PFSK-1 (cell line): Measurements from ENCODE around the gene GAS7.

Experiments
- FOXP2 ChIP-seq: optimal IDR thresholded peaks from 2 replicates; pipeline ENCODE3; 2011; ENCODE audit warnings: borderline replicate concordance, control low read depth, inconsistent platforms; ENCODE audit not compliant: insufficient read depth; ENCODE audit errors: extremely low read length, extremely low read depth
- POLR2AphosphoS5 ChIP-seq: IDR thresholded peaks from 2 replicates; pipeline ENCODE4 v1.6.1; 2012; ENCODE audit warnings: low read depth, mild to moderate bottlenecking, control low read depth, low read length, moderate library complexity
- REST ChIP-seq, 2 experiments: IDR thresholded peaks; 2 replicates each; pipeline versions ENCODE4 v1.6.1 to v1.8.0; 2011 to 2012; ENCODE audit warnings: low read depth in 2 of 2, low read length in 2 of 2, control low read depth in 1 of 2, inconsistent platforms in 1 of 2, mild to moderate bottlenecking in 1 of 2, moderate library complexity in 1 of 2; ENCODE audit not compliant: insufficient read depth in 1 of 2
- SIN3A ChIP-seq: IDR thresholded peaks from 2 replicates; pipeline ENCODE4 v1.6.1; 2012; ENCODE audit warnings: mild to moderate bottlenecking, low read length, moderate library complexity, borderline replicate concordance; ENCODE audit not compliant: insufficient read depth
- TAF1 ChIP-seq: IDR thresholded peaks from 2 replicates; pipeline ENCODE4 v1.6.1; 2012; ENCODE audit warnings: low read length, control low read depth, borderline replicate concordance; ENCODE audit not compliant: insufficient read depth

Gene GAS7

GRCh38 chr17:10058921-10059683, 139.3 kb downstream of the GAS7 start:
- TF ChIP-seq REST (IDR thresholded peaks at IDR 0.05; ENCODE audit: insufficient read depth in 1 of 2, low read depth in 2 of 2, low read length in 2 of 2) (no peak), SIN3A (no peak)

GRCh38 chr17:10055262-10055975, 143.0 kb downstream of the GAS7 start:
- TF ChIP-seq POLR2AphosphoS5 (no peak), REST (IDR thresholded peaks at IDR 0.05; ENCODE audit: insufficient read depth in 1 of 2, low read depth in 2 of 2, low read length in 2 of 2) (no peak), SIN3A (no peak), TAF1 (no peak), FOXP2 (no peak)

- no peak for TF ChIP-seq TAF1
- TF ChIP-seq SIN3A, result no peak
- no peak for TF ChIP-seq FOXP2
- TF ChIP-seq POLR2AphosphoS5, result no peak
- no peak for TF ChIP-seq REST (IDR thresholded peaks at IDR 0.05; ENCODE audit: insufficient read depth in 1 of 2, low read depth in 2 of 2, low read length in 2 of 2)
Measured at GRCh38 chr17:10053782-10054540, 144.4 kb downstream of the GAS7 start.

- TF ChIP-seq POLR2AphosphoS5, result no peak
- no peak for TF ChIP-seq TAF1
- TF ChIP-seq FOXP2, result no peak
- no peak for TF ChIP-seq SIN3A
- TF ChIP-seq REST (IDR thresholded peaks at IDR 0.05; ENCODE audit: insufficient read depth in 1 of 2, low read depth in 2 of 2, low read length in 2 of 2), result no peak
Measured at GRCh38 chr17:10052106-10052813, 146.1 kb downstream of the GAS7 start.
